Transverse colon (tissue), 3 donors: ENCODE measurements around the gene MAD2L1BP.

ENCODE experiments used
- CTCF ChIP-seq, 5 experiments: fragments of 200-600 bp in 3 of 5; fragments of 450-650 bp in 2 of 5; sonication (generic) in 3 of 5; IDR thresholded peaks; 1 replicate in 2 of 5; 2 replicates in 3 of 5; pipeline ENCODE4 v1.5.1; 2016 to 2017; ENCODE audit warnings: antibody characterized with exemption in 5 of 5, inconsistent platforms in 3 of 5, mild to moderate bottlenecking in 2 of 5, moderate library complexity in 1 of 5
- POLR2A ChIP-seq: fragments of 450-650 bp; IDR thresholded peaks from one replicate; pipeline ENCODE4 v1.6.1; 2016; ENCODE audit warnings: antibody characterized with exemption, mild to moderate bottlenecking, moderate library complexity

GRCh38 chr6:43622541-43622940 lies 13.1 kb upstream of the MAD2L1BP start:
- no peak for TF ChIP-seq CTCF (IDR thresholded peaks at IDR 0.05)
- no peak for TF ChIP-seq POLR2A
